Measurements from ENCODE around the gene FBXL19. TPM values are rescaled to one million over a fixed set of nuclear protein-coding genes. Genes with fewer than 3 reads are reported as not detected.
A peak's percentile ranks its signal among the peaks of the same experiment; 100 is the strongest.

Gene FBXL19
- total and polyA plus RNA-seq, 2 of the 13 experiments (the other 11 are each of a cell fraction or from before 2014, with no cell fraction given), result 6.0 to 13.7 TPM

DNA sequence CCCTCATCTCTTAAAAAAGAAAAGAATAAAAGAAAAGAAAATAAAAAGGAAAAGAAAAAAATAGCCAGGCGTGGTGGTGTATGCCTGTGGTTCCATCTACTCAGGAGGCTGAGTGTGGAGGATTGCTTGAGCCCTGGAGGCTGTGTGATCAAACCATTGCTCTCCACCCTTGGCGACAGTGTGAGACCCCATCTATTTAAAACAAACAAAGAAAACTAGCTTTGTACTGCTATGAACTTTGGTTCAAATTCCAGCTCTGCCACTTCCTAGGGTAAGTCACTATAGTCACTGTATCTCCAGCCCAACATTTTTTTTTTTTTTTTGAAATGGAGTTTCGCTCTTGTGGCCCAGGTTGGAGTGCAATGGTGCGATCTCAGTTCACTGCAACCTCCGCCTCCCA is 22.8 kb upstream of the FBXL19 start:
- Histone ChIP-seq H3K4me3 (replicated peaks in 1 of 3; ENCODE audit: insufficient read depth in 1 of 3, low read depth in 2 of 3, low read length in 3 of 3) (peak overlapping the region in 1 of 3 experiments; percentile 77; a peak in 1 of 6 replicates), H2AFZ (ENCODE audit: low read length) (no peak overlapping the region), H4K20me1 (ENCODE audit: insufficient read depth, low read length) (no peaks in the 10 kb centered on the region), H3K4me2 (ENCODE audit: low read depth, low read length) (peak overlapping the region; percentile 81), H3K79me2 (ENCODE audit: insufficient read depth, low read length) (no peaks in the 10 kb centered on the region), H3K4me1 (ENCODE audit: insufficient read depth, low read length) (peaks cover 75% of the 10 kb centered on the region), H3K9ac (ENCODE audit: insufficient read depth, low read depth, low read length) (no peak overlapping the region), H3K27ac (ENCODE audit: extremely low read length, insufficient read depth, low read length) (peak overlapping the region; percentile 1), H3K36me3 (replicated peaks in 1 of 2; ENCODE audit: control insufficient read depth in 1 of 2, insufficient read depth in 2 of 2, low read length in 2 of 2) (no peaks in the 10 kb centered on the region), H3K9me3 (ENCODE audit: low read length) (no peaks in the 10 kb centered on the region), H3K27me3 (ENCODE audit: control insufficient read depth in 1 of 2, insufficient read depth in 2 of 2, low read length in 2 of 2) (no peaks in the 10 kb centered on the region)
- intact Hi-C loops (cut with micrococcal nuclease; ENCODE audit: unreplicated experiment), result no loop called here
- no peak for FAIRE-seq
- BruUV-seq (replicated peaks), result no TSS peak
- in situ Hi-C loops (cut with HindIII; ENCODE audit: extremely low pct_ligation_motif_present, low pct_unique_long_range_greater_than_20kb), result no loop called here
- WGBS (ENCODE audit: low lambda C conversion rate), result 23% methylated on average over 5 of the region's 5 CpGs
- DNase-seq (ENCODE audit: low spot score), result peak; percentile 56
- no peak for ATAC-seq
- ChIA-PET POLR2A (interaction anchor here (1.0 to 3.6 kb wide), 4 partner anchors 25 to 153 kb away, joined by 3 to 29 read pairs (median 16); partner anchors contain the start of gene PHKG2), CTCF (ENCODE audit: low intra/inter-chr PET ratio, low total read pairs) (interaction anchor here (2.1 kb wide), 1 partner anchor 56 kb away, joined by 25 read pairs; no protein-coding TSS in a partner anchor)
- TF ChIP-seq SUZ12 (IDR thresholded peaks at IDR 0.05; ENCODE audit: low read depth, low read length), result no peak
- 0 out of 2 replicates have a peak, but pooled peaks have one; percentile 59 for TF ChIP-seq U2AF2 (IDR thresholded peaks at IDR 0.05; ENCODE audit: low read depth, low read length)
- TF ChIP-seq MIXL1 (CRISPR knock-in tag; IDR thresholded peaks at IDR 0.05), result no peak
- TF ChIP-seq KDM1A (CRISPR knock-in tag; IDR thresholded peaks at IDR 0.05), result 0 out of 2 replicates have a peak, but pooled peaks have one; percentile 33
- TF ChIP-seq, protein P1, sequence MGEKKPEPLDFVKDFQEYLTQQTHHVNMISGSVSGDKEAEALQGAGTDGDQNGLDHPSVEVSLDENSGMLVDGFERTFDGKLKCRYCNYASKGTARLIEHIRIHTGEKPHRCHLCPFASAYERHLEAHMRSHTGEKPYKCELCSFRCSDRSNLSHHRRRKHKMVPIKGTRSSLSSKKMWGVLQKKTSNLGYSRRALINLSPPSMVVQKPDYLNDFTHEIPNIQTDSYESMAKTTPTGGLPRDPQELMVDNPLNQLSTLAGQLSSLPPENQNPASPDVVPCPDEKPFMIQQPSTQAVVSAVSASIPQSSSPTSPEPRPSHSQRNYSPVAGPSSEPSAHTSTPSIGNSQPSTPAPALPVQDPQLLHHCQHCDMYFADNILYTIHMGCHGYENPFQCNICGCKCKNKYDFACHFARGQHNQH (CRISPR knock-in tag; IDR thresholded peaks at IDR 0.05), result no peak
- peak; percentile 27; the same call in 1 of the 2 replicates for TF ChIP-seq RXRB (CRISPR knock-in tag; IDR thresholded peaks at IDR 0.05; ENCODE audit: borderline replicate concordance)
- TF ChIP-seq KLF15 (CRISPR knock-in tag; IDR thresholded peaks at IDR 0.05; ENCODE audit: borderline replicate concordance), result no peak
- TF ChIP-seq ZNF75D (CRISPR knock-in tag; IDR thresholded peaks at IDR 0.05; ENCODE audit: borderline replicate concordance), result no peak
- peak; percentile 57 for TF ChIP-seq PPARG (CRISPR knock-in tag; conservative IDR thresholded peaks at IDR 0.05)
- TF ChIP-seq, protein P2, sequence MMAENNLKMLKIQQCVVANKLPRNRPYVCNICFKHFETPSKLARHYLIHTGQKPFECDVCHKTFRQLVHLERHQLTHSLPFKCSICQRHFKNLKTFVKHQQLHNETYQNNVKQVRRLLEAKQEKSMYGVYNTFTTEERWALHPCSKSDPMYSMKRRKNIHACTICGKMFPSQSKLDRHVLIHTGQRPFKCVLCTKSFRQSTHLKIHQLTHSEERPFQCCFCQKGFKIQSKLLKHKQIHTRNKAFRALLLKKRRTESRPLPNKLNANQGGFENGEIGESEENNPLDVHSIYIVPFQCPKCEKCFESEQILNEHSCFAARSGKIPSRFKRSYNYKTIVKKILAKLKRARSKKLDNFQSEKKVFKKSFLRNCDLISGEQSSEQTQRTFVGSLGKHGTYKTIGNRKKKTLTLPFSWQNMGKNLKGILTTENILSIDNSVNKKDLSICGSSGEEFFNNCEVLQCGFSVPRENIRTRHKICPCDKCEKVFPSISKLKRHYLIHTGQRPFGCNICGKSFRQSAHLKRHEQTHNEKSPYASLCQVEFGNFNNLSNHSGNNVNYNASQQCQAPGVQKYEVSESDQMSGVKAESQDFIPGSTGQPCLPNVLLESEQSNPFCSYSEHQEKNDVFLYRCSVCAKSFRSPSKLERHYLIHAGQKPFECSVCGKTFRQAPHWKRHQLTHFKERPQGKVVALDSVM (CRISPR knock-in tag; IDR thresholded peaks at IDR 0.05), result peak; percentile 99
- TF ChIP-seq, protein P3, sequence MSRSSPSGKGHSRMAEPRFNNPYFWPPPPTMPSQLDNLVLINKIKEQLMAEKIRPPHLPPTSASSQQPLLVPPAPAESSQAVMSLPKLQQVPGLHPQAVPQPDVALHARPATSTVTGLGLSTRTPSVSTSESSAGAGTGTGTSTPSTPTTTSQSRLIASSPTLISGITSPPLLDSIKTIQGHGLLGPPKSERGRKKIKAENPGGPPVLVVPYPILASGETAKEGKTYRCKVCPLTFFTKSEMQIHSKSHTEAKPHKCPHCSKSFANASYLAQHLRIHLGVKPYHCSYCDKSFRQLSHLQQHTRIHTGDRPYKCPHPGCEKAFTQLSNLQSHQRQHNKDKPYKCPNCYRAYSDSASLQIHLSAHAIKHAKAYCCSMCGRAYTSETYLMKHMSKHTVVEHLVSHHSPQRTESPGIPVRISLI (CRISPR knock-in tag; IDR thresholded peaks at IDR 0.05; ENCODE audit: borderline replicate concordance), result peak; percentile 85
- TF ChIP-seq ZMYM3 (CRISPR knock-in tag; IDR thresholded peaks at IDR 0.05), result peak; percentile 85
- TF ChIP-seq, protein P4, sequence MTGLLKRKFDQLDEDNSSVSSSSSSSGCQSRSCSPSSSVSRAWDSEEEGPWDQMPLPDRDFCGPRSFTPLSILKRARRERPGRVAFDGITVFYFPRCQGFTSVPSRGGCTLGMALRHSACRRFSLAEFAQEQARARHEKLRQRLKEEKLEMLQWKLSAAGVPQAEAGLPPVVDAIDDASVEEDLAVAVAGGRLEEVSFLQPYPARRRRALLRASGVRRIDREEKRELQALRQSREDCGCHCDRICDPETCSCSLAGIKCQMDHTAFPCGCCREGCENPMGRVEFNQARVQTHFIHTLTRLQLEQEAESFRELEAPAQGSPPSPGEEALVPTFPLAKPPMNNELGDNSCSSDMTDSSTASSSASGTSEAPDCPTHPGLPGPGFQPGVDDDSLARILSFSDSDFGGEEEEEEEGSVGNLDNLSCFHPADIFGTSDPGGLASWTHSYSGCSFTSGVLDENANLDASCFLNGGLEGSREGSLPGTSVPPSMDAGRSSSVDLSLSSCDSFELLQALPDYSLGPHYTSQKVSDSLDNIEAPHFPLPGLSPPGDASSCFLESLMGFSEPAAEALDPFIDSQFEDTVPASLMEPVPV (CRISPR knock-in tag; IDR thresholded peaks at IDR 0.05), result no peak
- TF ChIP-seq, protein P5, sequence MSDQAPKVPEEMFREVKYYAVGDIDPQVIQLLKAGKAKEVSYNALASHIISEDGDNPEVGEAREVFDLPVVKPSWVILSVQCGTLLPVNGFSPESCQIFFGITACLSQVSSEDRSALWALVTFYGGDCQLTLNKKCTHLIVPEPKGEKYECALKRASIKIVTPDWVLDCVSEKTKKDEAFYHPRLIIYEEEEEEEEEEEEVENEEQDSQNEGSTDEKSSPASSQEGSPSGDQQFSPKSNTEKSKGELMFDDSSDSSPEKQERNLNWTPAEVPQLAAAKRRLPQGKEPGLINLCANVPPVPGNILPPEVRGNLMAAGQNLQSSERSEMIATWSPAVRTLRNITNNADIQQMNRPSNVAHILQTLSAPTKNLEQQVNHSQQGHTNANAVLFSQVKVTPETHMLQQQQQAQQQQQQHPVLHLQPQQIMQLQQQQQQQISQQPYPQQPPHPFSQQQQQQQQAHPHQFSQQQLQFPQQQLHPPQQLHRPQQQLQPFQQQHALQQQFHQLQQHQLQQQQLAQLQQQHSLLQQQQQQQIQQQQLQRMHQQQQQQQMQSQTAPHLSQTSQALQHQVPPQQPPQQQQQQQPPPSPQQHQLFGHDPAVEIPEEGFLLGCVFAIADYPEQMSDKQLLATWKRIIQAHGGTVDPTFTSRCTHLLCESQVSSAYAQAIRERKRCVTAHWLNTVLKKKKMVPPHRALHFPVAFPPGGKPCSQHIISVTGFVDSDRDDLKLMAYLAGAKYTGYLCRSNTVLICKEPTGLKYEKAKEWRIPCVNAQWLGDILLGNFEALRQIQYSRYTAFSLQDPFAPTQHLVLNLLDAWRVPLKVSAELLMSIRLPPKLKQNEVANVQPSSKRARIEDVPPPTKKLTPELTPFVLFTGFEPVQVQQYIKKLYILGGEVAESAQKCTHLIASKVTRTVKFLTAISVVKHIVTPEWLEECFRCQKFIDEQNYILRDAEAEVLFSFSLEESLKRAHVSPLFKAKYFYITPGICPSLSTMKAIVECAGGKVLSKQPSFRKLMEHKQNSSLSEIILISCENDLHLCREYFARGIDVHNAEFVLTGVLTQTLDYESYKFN (CRISPR knock-in tag; conservative IDR thresholded peaks at IDR 0.05), result peak; percentile 55
- TF ChIP-seq ZBTB7B (CRISPR knock-in tag; IDR thresholded peaks at IDR 0.05), result peak; percentile 49; the same call in 1 of the 2 replicates

Data from HepG2 (cell line).